Ovary (tissue), 9 donors: ENCODE data around the gene DENND4B. TPM values are rescaled to one million over a fixed set of nuclear protein-coding genes. Genes with fewer than 3 reads are reported as not detected.

Experiments
- DNase-seq, 5 donors: peaks; one replicate each; pipeline ENCODE4 v3.0.0-alpha.2; 2019 to 2020
- H3K27ac ChIP-seq, 2 donors: fragments of 200-600 bp; one replicate each; pipeline versions ENCODE4 v1.5.1 to v1.8.0; 2019 to 2022
- H3K27me3 ChIP-seq: fragments of 200-600 bp; one replicate; pipeline ENCODE4 v1.8.0; 2022
- H3K36me3 ChIP-seq: fragments of 200-600 bp; sonication (generic); one replicate; pipeline ENCODE4 v1.5.1; 2019
- H3K4me1 ChIP-seq: one replicate; pipeline ENCODE4 v1.8.1; 2013; ENCODE audit warnings: mild to moderate bottlenecking, moderate library complexity; ENCODE audit not compliant: insufficient read depth
- H3K4me3 ChIP-seq: fragments of 200-600 bp; sonication (generic); one replicate; pipeline ENCODE4 v1.5.1; 2017
- H3K9me3 ChIP-seq, 2 donors: fragments of 200-600 bp in 1 of 2; sonication (generic) in 1 of 2; one replicate each; pipeline versions ENCODE4 v1.5.1 to v1.8.1; 2013 to 2019; ENCODE audit warnings: mild to moderate bottlenecking in 1 of 2, moderate library complexity in 1 of 2
- CTCF ChIP-seq, 3 donors: fragments of 450-650 bp in 2 of 3; fragments of 200-600 bp in 1 of 3; IDR thresholded peaks; one replicate each; pipeline versions ENCODE4 v1.5.1 to v1.8.0; 2016 to 2022; ENCODE audit warnings: antibody characterized with exemption in 3 of 3, mild to moderate bottlenecking in 1 of 3
- EP300 ChIP-seq: sonication (generic); formaldehyde crosslinking; IDR thresholded peaks from one replicate; pipeline ENCODE4 v1.6.1; 2017; ENCODE audit warnings: antibody characterized with exemption
- POLR2A ChIP-seq: fragments of 450-650 bp; IDR thresholded peaks from one replicate; pipeline ENCODE4 v1.6.1; 2017; ENCODE audit warnings: antibody characterized with exemption, mild to moderate bottlenecking, moderate library complexity
- WGBS, 3 donors: extraction: QIAGEN DNeasy Blood & Tissue Kit in 1 of 3; methylation state at CpG; one replicate each; pipeline versions ENCODE4 v1.1.5 to v1.1.7; 2013 to 2017; 5-methylcytosine and 5-hydroxymethylcytosine counted together
- intact Hi-C, 4 donors: fragments of 100-400 bp; cut with DNase I; formaldehyde crosslinking; loops; one replicate each; pipeline versions ENCODE4 v1.11.0 to v1.15.1; 2022 to 2023
- polyA plus RNA-seq, 2 donors: library from polyadenylated mRNA; stranded (reverse); fragments of 200-250 nt in 1 of 2; fragments of 350-450 nt in 1 of 2; fragmentation: Illumina TruSeq in 1 of 2; extraction: RNeasy Lipid Tissue Mini Kit (QIAGEN cat#74804) in 1 of 2; gene quantifications; one replicate each; pipeline ENCODE4 v1.2.3, GENCODE V29; 2013 to 2014
- total RNA-seq, 7 donors: library from RNA; depleted of rRNA in 2 of 7; stranded (reverse); fragments of >200 nt in 2 of 7; fragmentation: NEBNext Ultra II Directional in 3 of 7; extraction: Animal tissue kit (Norgen Biotek cat#: 25700) in 3 of 7; gene quantifications; one replicate each; pipeline versions ENCODE4 v1.1.0 to v1.2.4, GENCODE V29; 2016 to 2023
- donor health status: DM: no; HTN: no; CAD: no; lungs with moderate emphysema.
- donor health status: DM: no; HTN: no; CAD: no.
- donor health status: Bipolar disorder and iron deficiency.
- donor health status: DM: yes; HTN: yes; CAD: no.
- donor health status: DM: no; HTN: no; CAD: no.
- donor health status: DM: yes; HTN: yes; CAD: no.

DENND4B gene
- total and polyA plus RNA-seq, 9 donors = 20.9 to 83.1 (median 42.1) TPM

DNA sequence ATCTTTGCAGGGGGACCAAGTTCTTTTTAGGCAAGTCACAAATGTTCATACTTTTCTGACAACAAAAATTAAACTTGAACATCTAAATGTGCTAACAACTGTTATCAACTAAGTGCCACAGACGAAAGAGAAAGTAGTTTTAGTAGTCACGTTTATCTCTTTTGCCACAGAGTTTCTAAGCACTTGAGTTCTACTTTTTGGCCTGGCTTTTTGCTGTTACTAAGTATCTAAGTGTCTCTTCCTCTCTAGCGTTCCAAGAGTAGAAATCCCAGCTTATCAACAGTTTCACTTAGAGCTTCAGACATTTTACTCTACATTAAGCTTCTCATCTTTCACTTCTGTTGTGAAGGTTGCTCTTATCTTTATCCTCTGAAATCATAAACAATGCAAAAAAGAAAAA, 58.0 kb downstream of the DENND4B start:
- TF ChIP-seq EP300 = no peak
- intact Hi-C loops = no loop called here
- Histone ChIP-seq H3K4me3 (no peak overlapping the region), H3K4me1 (peaks cover 4% of the 10 kb centered on the region), H3K27ac (no peak overlapping the region), H3K9me3 (no peaks in the 10 kb centered on the region), H3K27me3 (no peaks in the 10 kb centered on the region), H3K36me3 (no peaks in the 10 kb centered on the region)
- no peak for DNase-seq
- WGBS, 3 donors = 2 to 13% (median 3%) methylated on average over 3 of the region's 3 CpGs

GRCh38 chr1:153886127-153886526, 60.4 kb downstream of the DENND4B start:
- H3K36me3 ChIP-seq = no peaks in the 10 kb centered on the region
- intact Hi-C loops = no loop called here

GRCh38 chr1:153883223-153883622, 63.3 kb downstream of the DENND4B start:
- intact Hi-C loops = no loop called here
- Histone ChIP-seq H3K36me3 (no peaks in the 10 kb centered on the region), H3K27ac (no peak overlapping the region), H3K27me3 (no peaks in the 10 kb centered on the region), H3K4me1 (peaks cover 7% of the 10 kb centered on the region), H3K4me3 (no peak overlapping the region), H3K9me3 (no peaks in the 10 kb centered on the region)
- no peak for DNase-seq
- WGBS, 3 donors = 58 to 81% (median 67%) methylated on average over 4 of the region's 4 CpGs
- TF ChIP-seq POLR2A (no peak), EP300 (no peak), CTCF (IDR thresholded peaks at IDR 0.05) (no peak)

More at GRCh38 chr1:153886127-153886526, 60.4 kb downstream of the DENND4B start:
- DNase-seq = no peak
- no peaks in the 10 kb centered on the region for H3K9me3 ChIP-seq
- WGBS, 3 donors = 62 to 89% (median 67%) methylated on average over 3 of the region's 3 CpGs
- no peak for TF ChIP-seq EP300
- TF ChIP-seq CTCF (IDR thresholded peaks at IDR 0.05) = no peak
- TF ChIP-seq POLR2A = no peak
- H3K27me3 ChIP-seq = no peaks in the 10 kb centered on the region
- H3K4me3 ChIP-seq = no peak overlapping the region
- peaks cover 8% of the 10 kb centered on the region for H3K4me1 ChIP-seq
- no peak overlapping the region for H3K27ac ChIP-seq

DNA sequence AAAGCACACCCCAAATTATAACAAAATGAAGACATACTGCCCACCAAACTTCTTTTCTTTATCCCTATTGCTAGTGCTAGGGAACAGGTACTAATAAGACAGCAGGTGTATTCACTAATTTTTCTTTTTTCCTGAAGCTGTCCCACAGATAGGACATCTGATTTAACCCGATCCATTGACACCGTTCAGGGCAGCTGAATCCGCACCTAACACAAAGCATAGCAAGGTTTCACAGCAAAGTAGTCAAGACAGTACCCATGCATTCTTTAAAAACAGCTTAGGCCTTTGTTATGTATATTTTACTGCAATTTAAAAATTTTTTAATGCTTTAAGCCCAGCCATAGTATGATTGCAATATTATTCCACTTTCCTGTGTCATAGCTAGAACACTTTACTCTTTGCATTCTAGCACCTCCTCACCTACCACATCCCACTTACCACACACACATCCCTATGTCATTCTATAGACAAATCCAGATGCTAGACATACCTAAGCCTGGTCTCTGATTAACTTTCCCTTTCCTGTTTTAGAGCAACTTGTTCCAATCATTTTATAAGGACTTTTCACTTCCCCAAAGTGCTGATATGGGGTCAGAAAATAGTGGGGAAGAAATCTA, 64.1 kb downstream of the DENND4B start:
- H3K4me1 ChIP-seq = peaks cover 8% of the 10 kb centered on the region
- no peak for DNase-seq
- H3K4me3 ChIP-seq = peak overlapping the region; percentile 8
- peak overlapping the region in 1 of 2 donors; percentile 70 for H3K27ac ChIP-seq
- no peaks in the 10 kb centered on the region for H3K36me3 ChIP-seq
- H3K27me3 ChIP-seq = no peaks in the 10 kb centered on the region
- intact Hi-C loops = no loop called here
- H3K9me3 ChIP-seq = no peaks in the 10 kb centered on the region
- 46 to 57% (median 52%) methylated on average over 3 of the region's 3 CpGs for WGBS, 3 donors
- TF ChIP-seq CTCF (IDR thresholded peaks at IDR 0.05) = no peak
- TF ChIP-seq POLR2A = no peak
- no peak for TF ChIP-seq EP300

- H3K9me3 ChIP-seq = no peaks in the 10 kb centered on the region
- peaks cover 8% of the 10 kb centered on the region for H3K4me1 ChIP-seq
- peak overlapping the region in 1 of 2 donors; percentile 70 for H3K27ac ChIP-seq
- peak overlapping the region; percentile 8 for H3K4me3 ChIP-seq
- H3K27me3 ChIP-seq = no peaks in the 10 kb centered on the region
- DNase-seq = peak in 3 of 5 donors; percentile 14 to 38 (median 37)
- no peaks in the 10 kb centered on the region for H3K36me3 ChIP-seq
- TF ChIP-seq POLR2A (no peak), EP300 (no peak), CTCF (IDR thresholded peaks at IDR 0.05) (no peak)
- WGBS, 3 donors = 0 to 6% (median 2%) methylated on average over 9 of the region's 9 CpGs
- intact Hi-C loops = no loop called here
Measured at GRCh38 chr1:153881751-153882150, 64.8 kb downstream of the DENND4B start.
